KG1 (cell line): ENCODE data around the gene MAPK12.
A peak's percentile ranks its signal among the peaks of the same experiment; 100 is the strongest.

Experiments
- DNase-seq: peaks from one replicate; lab custom pipeline; 2025; lab: John Stamatoyannopoulos, UW

Gene MAPK12

GRCh38 chr22:50299785-50300619 is 38.5 kb upstream of the MAPK12 start:
- DNase-seq = no peak

- DNase-seq = no peak
Observed at GRCh38 chr22:50298937-50299784, 37.7 kb upstream of the MAPK12 start.

GRCh38 chr22:50298266-50298637 is 36.8 kb upstream of the MAPK12 start:
- DNase-seq = no peak

- DNase-seq = no peak
Observed at GRCh38 chr22:50297510-50298265, 36.2 kb upstream of the MAPK12 start.

- no peak for DNase-seq
Observed at GRCh38 chr22:50296658-50297490, 35.4 kb upstream of the MAPK12 start.

GRCh38 chr22:50294319-50294656 is 32.8 kb upstream of the MAPK12 start:
- no peak for DNase-seq

- no peak for DNase-seq
Observed at GRCh38 chr22:50293441-50294318, 32.2 kb upstream of the MAPK12 start.

GRCh38 chr22:50292643-50293440 is 31.4 kb upstream of the MAPK12 start:
- DNase-seq = peak; percentile 17

GRCh38 chr22:50289942-50290630 is 28.6 kb upstream of the MAPK12 start:
- no peak for DNase-seq

- DNase-seq = no peak
Observed at GRCh38 chr22:50289151-50289941, 27.9 kb upstream of the MAPK12 start.

- DNase-seq = no peak
Observed at GRCh38 chr22:50287731-50288130, 26.2 kb upstream of the MAPK12 start.

- no peak for DNase-seq
Observed at GRCh38 chr22:50286701-50287318, 25.3 kb upstream of the MAPK12 start.

GRCh38 chr22:50286275-50286674 is 24.8 kb upstream of the MAPK12 start:
- no peak for DNase-seq

GRCh38 chr22:50285568-50286229 is 24.2 kb upstream of the MAPK12 start:
- DNase-seq = no peak

- DNase-seq = no peak
Observed at GRCh38 chr22:50284479-50284878, 23.0 kb upstream of the MAPK12 start.

GRCh38 chr22:50283821-50284220 is 22.3 kb upstream of the MAPK12 start:
- no peak for DNase-seq
